ENCODE measurements around the gene EMX2.

Gene EMX2

DNA sequence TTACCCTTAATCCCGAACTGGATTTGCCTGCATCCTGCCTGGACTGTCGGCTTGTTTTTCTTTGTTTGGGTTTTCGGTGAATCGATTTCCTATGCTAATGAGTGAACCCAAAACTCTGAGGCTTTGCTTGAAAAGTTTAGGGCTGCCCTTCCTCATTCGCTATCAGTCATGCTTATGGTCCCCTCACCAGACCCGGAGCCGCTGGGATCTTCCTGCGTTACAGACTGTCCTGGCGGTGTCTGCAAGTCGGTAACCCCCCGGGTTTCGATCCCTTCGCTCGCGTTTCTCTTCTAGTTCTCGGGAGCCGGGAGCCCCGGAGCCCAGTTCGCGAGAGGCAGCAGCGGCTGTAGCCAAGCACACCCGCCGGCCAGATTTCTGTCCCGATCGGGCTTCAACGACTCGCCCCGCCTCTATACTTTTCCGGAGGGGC is 2.2 kb downstream of the EMX2 start:
- no peak for DNase-seq (ENCODE audit: low read depth)

DNA sequence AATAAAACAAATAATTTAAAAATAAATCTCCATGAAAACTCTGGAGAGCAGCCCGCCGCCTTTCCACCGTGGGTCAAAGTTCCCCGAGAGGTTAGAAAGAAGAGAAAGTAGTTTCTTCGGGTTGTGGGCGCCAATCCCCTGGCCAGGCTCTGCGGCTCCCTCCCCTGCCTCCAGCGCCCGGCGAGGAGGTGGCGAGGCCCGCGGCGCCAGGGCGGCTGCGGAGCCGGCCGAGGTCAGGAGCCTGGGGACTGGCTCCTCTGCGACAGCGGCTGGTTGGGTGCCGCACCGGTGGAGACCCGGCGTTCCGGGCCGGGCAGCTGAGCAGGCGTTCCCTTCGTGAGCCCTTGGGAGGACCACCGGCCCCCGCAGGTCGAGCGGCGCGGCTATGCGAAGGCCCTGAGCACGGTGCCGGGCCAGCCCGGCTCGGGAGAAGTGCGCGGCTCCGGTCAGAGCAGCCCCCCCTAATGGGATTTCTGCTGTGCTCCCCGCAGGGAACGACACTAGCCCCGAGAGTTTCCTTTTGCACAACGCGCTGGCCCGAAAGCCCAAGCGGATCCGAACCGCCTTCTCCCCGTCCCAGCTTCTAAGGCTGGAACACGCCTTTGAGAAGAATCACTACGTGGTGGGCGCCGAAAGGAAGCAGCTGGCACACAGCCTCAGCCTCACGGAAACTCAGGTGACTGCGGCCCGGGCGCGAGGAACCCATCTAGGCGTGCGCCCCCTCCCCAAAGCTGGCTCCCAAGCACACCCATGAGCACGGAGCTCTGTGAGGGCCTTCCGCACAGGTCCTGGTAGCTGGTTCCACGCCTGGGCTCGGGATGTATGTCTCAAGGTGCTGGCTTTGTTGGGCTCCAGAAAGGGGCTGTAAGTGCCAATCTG is 2.8 kb downstream of the EMX2 start:
- DNase-seq (ENCODE audit: low read depth): no peak

DNA sequence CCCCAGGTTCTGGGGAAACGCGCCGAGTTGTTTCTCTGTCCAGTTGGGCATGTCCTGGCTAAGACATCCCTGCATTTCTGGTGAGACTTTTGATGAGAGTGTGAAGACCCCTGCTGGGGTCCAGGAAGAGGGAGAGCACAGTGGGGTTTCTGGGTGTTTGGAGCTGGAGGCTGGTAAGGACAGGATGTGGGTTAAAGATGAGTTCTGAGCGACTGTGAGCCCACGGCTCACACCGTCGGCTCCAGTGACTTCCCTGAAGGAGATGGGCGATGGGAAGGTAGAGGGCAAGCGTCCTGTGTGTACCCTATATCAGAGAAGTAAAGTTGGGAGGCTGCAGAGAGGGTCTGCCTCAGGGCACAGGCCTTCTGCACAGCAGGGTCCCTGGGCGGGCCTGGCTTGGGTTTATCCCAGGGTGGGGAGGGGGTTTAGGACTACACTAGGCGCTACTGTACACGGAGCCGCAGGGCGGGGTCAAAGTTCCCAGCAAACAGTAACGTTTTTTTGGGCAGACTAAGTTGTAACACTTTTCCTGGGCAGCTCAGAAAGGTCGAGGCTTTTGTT is 3.6 kb downstream of the EMX2 start:
- DNase-seq (ENCODE audit: low read depth): no peak

DNA sequence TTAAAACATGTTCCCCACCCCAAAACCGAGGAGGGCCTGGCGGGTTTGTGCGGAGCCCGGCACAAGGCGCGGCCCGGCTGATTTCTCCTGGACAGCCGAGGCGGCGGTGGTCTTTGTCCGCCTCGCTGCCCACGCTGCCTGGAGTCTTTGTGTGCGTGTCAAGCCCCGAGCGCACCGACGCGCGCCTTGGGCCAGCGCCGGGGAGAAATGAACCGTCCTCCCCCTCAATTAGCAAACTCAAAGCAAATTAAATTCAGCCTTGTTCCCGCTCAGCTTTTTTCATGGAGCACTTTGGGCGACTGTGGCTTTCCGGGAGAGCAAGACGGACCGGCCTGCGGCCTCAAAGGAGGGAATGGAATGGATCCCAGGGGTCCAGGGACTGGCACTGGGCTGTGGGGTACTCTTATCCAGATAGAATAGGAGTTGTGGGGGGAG is 4.1 kb downstream of the EMX2 start:
- DNase-seq (ENCODE audit: low read depth): no peak

DNA sequence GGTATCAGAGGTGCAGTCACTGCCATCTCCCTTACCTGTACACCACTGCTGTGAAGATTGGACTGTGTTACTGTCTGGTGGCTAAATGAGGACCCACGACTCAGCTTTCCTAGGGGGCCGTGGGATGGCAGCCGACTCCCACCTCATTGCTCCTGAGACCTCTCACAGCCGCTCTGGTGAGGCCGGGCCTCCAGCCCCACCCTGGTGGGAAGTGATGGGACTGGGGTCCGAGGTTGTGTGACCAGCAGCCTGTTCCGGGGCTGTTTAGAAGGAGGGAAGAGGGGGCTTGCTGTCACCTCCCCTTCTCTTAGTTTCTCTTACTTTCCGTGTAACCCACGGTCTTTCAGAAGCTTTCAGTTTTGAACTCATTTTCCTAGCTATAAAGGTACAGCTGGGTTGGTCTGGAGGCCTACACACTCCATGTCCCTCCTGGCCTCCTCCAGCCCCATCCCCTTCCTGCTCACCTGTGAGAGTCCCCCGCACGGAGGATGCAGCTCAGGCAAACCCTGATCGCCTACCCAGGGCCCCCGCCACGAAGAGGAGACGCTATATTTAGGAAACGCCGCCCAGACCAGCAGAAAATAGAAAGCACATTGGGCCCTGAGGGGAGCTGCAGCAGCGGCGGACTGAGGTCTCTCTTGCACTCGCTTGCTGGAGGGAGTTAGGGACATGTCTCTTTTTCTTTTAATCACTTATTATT is 4.6 kb downstream of the EMX2 start:
- no peak for DNase-seq (ENCODE audit: low read depth)

DNA sequence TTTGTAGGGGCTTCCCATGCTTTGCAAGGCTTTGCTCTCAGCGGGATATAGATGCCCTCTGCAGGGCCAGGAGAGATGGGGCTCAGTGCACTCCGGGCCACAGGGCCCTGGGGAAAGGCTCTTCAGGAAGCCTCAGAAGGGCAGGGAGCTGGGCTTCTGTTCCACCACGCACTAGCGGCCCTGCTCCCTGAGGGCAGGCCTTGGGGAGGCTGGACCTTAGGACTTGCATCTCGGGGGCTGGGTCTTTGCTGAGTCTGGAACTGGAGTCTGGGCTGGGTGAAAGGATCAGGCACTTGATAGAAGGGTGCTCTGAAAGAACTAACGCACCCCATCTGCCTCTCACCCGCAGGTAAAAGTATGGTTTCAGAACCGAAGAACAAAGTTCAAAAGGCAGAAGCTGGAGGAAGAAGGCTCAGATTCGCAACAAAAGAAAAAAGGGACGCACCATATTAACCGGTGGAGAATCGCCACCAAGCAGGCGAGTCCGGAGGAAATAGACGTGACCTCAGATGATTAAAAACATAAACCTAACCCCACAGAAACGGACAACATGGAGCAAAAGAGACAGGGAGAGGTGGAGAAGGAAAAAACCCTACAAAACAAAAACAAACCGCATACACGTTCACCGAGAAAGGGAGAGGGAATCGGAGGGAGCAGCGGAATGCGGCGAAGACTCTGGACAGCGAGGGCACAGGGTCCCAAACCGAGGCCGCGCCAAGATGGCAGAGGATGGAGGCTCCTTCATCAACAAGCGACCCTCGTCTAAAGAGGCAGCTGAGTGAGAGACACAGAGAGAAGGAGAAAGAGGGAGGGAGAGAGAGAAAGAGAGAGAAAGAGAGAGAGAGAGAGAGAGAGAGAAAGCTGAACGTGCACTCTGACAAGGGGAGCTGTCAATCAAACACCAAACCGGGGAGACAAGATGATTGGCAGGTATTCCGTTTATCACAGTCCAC is 5.4 kb downstream of the EMX2 start:
- no peak for DNase-seq (ENCODE audit: low read depth)

DNA sequence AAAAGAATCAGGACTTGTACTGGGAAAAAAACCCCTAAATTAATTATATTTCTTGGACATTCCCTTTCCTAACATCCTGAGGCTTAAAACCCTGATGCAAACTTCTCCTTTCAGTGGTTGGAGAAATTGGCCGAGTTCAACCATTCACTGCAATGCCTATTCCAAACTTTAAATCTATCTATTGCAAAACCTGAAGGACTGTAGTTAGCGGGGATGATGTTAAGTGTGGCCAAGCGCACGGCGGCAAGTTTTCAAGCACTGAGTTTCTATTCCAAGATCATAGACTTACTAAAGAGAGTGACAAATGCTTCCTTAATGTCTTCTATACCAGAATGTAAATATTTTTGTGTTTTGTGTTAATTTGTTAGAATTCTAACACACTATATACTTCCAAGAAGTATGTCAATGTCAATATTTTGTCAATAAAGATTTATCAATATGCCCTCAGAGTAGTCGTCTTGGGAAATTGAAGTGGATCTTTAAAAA is 6.6 kb downstream of the EMX2 start:
- no peak for DNase-seq (ENCODE audit: low read depth)

DNA sequence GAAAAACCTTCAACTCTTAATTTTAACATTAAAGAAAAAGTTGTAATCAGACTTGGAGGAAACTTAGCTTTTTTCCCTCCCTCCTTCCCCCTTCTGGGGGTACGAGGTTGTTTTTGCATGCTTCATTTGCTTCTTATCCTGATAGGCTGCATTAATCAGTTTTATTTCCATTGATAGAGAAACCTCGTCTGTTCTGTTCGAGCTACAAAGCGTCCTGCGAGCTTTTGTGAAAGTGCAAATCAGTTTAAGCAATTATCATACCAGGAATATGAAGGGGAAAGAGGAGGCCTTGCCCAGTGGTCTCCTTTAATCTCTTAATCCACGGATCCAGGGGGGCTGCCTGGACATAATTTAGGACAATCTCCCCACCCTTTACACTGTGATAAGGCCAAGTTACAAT is 7.5 kb downstream of the EMX2 start:
- DNase-seq (ENCODE audit: low read depth): no peak

DNA sequence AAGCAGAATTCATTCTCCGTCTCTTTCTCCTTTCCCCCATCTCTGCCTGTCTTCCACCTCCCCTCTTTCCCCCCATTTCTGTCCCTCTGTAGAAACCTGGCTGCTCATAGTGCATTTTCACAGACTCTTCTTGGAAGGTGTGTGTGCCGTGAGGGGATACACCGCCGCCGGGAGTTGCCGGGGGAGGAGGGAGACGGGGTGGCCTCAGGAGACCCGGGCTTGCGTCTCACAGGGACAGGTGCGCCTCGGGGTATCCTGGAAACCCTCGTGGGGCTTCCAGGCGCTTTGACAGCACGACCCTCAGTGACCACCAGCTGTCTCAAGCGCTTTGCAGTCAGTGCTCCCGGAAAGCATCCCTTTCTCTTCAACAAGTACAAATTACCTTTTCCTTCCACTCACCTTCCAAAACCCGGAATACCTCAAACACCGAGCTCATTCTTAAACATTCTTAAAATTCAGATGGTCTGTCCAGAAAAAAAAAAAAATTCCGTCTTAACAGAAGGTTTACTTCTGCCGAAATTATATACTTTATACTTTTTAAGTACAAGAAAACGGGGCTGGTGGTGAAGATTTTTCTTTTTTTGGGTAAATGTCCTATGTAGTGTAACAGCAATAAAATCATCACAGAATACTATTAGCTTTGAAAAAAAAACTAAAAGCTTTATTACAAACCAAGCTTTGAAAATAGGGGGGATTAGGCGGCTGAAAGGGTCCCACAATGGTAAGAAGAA is 8.2 kb downstream of the EMX2 start:
- no peak for DNase-seq (ENCODE audit: low read depth)

DNA sequence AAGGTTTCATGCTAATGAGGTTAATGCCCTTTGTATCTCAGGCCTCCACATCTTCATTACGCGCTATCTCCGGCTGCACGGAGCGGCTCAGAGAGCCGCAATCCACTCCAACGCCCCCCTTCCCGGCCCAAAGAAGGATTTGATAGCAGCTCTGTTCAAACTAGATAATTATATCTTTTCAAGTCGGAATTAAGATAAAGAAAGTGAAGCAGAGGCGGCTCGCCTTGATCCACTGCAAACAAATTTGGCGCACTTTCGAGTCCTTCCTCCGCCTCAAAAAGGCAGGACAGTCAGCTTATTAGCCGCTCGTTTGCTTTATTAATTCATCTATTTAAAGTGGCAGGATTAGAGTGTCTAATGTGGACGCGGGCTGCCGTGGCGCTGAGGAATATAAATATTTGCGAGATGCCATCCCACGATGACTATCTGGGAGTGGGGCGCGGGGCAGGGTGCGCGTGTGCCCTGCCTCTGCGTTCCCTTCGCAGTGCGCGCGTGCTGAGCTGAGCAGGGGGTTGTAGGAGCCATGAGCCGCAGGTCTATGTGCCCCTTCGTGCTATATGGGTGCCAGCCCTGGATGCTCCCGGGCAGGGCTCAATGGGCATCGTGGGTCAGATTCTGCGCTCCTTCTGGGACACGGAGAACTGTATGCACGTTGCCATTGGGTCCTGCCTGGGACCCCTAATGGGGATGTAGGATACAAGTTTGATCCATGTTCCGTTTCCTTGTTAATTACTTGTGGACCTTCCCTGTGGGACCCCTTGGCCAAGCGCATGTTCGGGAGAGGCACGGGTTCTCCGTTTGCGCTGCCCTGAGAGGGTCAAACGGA is 9.0 kb downstream of the EMX2 start:
- DNase-seq (ENCODE audit: low read depth): no peak

DNA sequence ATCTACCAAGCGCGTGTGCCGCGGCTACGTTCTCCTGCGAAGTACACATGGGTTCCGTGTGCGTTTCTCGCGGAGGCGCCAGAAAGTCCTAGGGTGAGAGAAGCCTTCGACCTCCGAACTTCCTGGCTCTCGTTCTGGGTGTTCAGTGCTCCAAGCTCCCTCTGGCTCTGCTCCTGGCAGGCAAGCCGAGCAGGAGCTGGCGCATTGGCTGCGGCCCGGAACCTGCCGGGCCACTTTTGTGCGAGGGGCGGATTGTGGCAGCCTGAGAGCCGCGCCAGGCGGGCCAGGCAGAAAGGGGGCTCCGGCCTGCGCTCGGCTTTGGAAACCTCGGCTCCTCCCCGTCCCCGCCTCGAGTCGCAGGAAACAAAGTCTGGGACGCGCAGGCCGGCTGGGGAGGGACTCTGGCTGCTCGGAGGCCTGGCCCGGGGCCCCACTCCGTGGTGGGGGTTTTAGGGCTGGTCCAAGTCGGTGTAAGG is 9.6 kb downstream of the EMX2 start:
- no peak for DNase-seq (ENCODE audit: low read depth)

DNA sequence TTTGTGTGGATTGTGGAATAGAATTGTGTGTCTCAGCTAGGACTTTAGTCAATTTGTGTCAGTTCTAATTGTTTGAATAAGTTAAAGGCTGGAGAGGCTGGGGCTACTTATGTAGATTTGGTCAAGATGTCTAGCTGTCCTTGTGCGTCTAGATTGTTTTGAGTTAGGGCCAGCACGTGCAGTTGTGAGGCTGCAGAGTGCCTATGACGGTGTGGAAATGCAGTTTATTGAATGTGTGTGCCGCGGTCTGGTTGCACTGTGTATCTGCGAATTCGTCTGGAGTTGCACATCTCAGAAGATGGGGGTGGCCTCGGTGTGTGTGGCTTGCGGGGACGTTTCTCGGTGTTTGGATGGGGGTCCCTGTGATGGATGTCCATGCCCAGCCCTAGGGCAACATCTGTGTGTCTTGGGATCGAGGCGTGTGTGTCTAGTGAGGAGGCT is 10.2 kb downstream of the EMX2 start:
- no peak for DNase-seq (ENCODE audit: low read depth)

DNA sequence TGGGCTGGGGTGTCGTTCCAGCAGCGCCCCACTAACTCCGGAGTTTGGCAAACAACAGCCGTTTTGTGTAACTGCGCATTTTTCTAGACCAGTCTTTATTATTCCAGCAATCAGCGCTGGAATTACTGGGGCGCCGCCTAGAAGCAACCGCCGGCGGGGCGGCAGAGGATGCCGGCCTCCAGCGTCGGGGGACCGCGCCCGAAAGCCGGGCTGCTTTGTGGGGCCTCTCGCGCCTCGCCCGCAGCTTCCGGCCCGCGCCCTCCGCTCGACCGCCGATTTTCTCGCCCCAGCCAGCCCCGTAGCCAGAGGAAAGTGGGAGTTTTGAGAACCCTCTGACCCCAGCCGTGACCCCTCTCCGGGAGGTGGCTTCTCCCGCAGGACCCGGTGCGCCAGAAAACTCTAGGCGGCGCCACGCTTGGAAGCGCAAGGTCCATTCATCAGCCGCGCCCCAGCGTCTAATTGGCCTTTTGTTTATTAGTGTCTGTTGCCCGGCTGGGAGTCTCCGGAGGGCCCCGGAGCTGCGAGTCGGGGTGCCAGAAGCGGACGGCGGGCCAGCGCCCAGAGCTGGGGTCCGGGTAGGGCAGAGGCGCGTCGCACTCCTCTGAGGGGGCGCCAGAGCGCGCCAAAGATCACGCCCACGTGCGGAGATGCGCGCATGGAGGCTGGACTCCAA is 10.7 kb downstream of the EMX2 start:
- no peak for DNase-seq (ENCODE audit: low read depth)

DNA sequence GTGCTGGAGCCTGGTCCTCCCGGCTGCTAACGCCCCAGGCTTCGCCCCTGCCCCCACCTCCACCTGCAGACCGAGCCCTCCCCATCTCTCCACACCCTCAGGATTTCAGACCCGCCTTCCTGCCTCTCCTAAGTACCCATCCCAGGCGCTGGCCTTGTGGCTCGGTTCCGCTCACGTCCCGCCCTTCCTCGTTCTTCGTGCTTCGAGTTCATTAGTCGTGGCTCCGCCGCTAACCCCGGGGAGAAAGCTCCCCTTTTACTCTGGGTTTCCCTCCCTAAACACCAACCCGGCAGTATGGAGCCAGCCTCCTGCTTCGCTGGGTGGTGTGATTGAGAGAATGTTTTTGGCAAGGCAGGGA is 11.2 kb downstream of the EMX2 start:
- no peak for DNase-seq (ENCODE audit: low read depth)

DNA sequence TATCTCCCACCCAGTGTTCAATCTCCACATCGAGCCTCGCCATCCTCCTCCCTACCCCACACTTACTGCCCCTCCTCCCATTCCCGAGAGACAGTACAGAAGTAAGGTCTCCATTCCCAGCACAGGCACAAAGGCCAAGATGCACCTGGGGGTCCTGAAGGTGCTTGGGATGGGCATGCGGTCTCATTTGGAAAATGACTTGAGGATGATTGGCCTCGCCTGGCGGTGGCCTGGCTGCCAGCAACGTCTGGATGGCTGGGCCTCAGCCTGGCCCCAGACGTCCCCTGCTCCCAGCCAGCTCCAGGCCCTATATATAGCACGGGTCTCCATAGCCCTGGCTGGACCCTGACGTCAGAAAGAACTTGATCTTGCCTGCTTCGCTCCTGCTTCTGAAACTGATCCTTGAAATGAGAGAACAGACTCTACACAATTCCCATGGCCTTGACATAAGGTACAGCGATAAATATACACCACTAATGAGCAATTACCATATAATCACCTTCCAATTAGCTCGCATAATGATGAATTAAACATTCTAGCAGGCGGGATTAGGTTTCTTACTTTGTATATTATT is 11.8 kb downstream of the EMX2 start:
- DNase-seq (ENCODE audit: low read depth): no peak

DNA sequence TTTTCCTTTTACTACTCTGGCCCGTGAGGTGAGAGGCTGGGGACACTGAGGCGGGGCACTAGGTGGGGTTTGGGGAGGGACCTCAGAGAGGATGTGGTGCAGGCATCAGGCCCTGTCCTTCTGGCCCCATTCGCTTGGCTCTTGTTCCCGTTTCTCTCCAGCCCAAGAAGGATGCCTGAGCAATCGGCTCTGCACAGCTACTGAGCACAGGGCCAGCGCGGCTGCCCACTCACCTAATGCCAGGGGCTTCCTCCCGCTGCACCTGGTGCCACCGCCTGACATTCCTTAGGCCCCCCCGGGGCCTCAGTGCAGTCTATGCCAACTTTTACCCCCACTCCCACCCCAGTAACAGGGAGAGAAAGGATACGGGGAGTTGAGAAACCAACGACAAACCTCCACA is 12.5 kb downstream of the EMX2 start:
- DNase-seq (ENCODE audit: low read depth): no peak

DNA sequence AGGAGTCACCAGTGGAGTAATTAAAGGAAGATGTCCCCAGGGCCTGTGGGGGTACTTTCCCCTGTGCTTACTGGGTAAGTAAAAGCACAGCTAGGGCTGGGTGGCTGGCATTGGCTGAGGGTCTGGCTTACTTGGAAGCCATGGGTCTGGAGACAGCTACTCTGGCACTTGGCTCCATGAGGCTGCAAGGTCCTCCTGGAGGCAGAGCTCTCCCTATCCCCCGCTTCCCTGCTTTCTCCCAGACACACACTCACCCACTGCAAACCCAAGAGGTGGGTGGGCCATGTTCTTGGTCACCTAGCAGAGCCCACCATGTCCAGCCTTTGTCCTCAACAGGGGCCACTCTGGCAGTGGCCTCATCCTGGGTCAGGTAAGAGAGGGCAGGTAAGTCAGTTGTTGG is 13.3 kb downstream of the EMX2 start:
- no peak for DNase-seq (ENCODE audit: low read depth)

DNA sequence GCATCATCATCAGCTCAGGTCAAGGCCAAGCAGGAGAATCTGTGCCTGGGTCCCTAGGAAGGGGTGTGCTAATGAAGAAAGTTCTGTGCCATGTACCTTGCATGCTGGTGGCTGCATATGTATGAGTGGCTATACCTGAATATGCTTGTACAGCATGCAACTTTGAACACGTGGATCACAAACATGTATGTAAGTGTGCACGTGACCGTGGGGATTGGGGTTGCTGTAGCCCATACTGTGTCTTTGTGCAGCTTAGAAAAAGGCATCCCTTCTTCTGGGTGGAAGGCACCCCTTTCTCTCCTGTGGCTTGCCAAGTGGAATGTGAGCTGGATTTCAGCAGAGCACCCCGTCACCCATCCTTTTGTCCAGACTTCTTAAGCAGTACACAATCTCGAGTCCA is 13.8 kb downstream of the EMX2 start:
- DNase-seq (ENCODE audit: low read depth): no peak

DNA sequence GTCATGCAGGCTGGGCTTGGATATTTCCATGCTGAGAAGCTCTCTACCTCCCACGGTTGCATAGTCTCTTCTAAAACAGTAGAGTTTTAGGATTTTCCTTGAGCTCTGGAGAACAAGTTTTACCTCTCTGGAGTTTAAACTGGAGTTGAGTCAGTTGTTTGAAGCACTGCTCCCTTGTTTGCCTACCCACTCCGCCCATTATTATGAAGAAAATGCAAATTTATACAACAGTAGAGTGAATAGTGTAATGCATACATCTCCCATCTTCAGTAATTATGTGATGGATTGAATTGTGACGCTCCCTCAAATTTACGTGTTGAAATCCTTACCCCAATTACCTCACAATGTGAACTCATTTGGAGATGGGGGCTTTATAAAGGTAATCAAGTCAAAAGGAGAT is 17.2 kb downstream of the EMX2 start:
- DNase-seq (ENCODE audit: low read depth): no peak
